ENCODE data around the gene TIMM50. TPM values are rescaled to one million over a fixed set of nuclear protein-coding genes. Genes with fewer than 3 reads are reported as not detected.

TIMM50 gene
- polyA plus RNA-seq, 1 donor from 2014 or later = 66.2 TPM

DNA sequence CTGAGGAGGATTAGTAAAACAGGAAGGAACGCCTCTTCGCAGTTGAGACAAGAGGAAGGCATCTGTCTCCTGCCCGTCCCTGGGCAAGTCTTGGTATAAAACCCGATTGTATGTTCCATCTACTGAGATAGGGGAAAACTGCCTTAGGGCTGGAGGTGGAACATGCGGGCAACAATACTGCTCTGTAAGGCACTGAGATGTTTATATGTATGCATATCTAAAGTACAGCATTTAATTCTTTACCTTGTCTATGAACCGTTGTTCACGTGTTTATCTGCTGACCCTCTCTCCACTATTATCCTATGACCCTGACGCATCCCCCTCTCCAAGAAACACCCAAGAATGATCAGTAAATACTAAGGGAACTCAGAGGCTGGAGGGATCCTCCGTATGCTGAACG lies 722 bp upstream of the TIMM50 start:
- Histone ChIP-seq H2AFZ (ENCODE audit: low read depth, low read length) (peak overlapping the region; percentile 67), H3K79me2 (replicated peaks; ENCODE audit: insufficient read depth, low read length) (peaks cover 14% of the 10 kb centered on the region), H3K27ac (ENCODE audit: low read length) (peak overlapping the region; percentile 63), H3K9ac (ENCODE audit: low read length) (peak overlapping the region; percentile 87), H3K36me3 (ENCODE audit: insufficient read depth, low read length) (peaks cover 7% of the 10 kb centered on the region), H3K9me3 (ENCODE audit: low read length) (no peaks in the 10 kb centered on the region), H3K4me3 (ENCODE audit: low read length) (peak overlapping the region; percentile 89), H3K4me2 (ENCODE audit: low read length) (peak overlapping the region; percentile 81), H3F3A (ENCODE audit: insufficient read depth, low read length, poor library complexity, severe bottlenecking) (no peaks in the 10 kb centered on the region), H3K27me3 (ENCODE audit: insufficient read depth, low read depth, low read length) (no peaks in the 10 kb centered on the region), H4K20me1 (ENCODE audit: insufficient read depth) (no peaks in the 10 kb centered on the region), H3K9me2 (ENCODE audit: insufficient read depth, low read length) (no peaks in the 10 kb centered on the region)
- no peak for TF ChIP-seq RAD21 (conservative IDR thresholded peaks at IDR 0.05)
- no peak for TF ChIP-seq EZH2 (IDR thresholded peaks at IDR 0.05; ENCODE audit: borderline replicate concordance, insufficient read depth, low read length, poor library complexity, severe bottlenecking)
- no peak for TF ChIP-seq MXI1 (conservative IDR thresholded peaks at IDR 0.05; ENCODE audit: poor library complexity, severe bottlenecking)
- TF ChIP-seq TAF1 (IDR thresholded peaks at IDR 0.05; ENCODE audit: low read depth) = no peak
- no peak for TF ChIP-seq SMC3 (conservative IDR thresholded peaks at IDR 0.05; ENCODE audit: poor library complexity)
- no peak for TF ChIP-seq POLR2AphosphoS5 (IDR thresholded peaks at IDR 0.05)
- TF ChIP-seq, protein P1, sequence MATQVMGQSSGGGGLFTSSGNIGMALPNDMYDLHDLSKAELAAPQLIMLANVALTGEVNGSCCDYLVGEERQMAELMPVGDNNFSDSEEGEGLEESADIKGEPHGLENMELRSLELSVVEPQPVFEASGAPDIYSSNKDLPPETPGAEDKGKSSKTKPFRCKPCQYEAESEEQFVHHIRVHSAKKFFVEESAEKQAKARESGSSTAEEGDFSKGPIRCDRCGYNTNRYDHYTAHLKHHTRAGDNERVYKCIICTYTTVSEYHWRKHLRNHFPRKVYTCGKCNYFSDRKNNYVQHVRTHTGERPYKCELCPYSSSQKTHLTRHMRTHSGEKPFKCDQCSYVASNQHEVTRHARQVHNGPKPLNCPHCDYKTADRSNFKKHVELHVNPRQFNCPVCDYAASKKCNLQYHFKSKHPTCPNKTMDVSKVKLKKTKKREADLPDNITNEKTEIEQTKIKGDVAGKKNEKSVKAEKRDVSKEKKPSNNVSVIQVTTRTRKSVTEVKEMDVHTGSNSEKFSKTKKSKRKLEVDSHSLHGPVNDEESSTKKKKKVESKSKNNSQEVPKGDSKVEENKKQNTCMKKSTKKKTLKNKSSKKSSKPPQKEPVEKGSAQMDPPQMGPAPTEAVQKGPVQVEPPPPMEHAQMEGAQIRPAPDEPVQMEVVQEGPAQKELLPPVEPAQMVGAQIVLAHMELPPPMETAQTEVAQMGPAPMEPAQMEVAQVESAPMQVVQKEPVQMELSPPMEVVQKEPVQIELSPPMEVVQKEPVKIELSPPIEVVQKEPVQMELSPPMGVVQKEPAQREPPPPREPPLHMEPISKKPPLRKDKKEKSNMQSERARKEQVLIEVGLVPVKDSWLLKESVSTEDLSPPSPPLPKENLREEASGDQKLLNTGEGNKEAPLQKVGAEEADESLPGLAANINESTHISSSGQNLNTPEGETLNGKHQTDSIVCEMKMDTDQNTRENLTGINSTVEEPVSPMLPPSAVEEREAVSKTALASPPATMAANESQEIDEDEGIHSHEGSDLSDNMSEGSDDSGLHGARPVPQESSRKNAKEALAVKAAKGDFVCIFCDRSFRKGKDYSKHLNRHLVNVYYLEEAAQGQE (IDR thresholded peaks at IDR 0.05; ENCODE audit: borderline replicate concordance) = no peak
- no peak for TF ChIP-seq EP300 (conservative IDR thresholded peaks at IDR 0.05; ENCODE audit: poor library complexity, severe bottlenecking)
- TF ChIP-seq, protein P2, sequence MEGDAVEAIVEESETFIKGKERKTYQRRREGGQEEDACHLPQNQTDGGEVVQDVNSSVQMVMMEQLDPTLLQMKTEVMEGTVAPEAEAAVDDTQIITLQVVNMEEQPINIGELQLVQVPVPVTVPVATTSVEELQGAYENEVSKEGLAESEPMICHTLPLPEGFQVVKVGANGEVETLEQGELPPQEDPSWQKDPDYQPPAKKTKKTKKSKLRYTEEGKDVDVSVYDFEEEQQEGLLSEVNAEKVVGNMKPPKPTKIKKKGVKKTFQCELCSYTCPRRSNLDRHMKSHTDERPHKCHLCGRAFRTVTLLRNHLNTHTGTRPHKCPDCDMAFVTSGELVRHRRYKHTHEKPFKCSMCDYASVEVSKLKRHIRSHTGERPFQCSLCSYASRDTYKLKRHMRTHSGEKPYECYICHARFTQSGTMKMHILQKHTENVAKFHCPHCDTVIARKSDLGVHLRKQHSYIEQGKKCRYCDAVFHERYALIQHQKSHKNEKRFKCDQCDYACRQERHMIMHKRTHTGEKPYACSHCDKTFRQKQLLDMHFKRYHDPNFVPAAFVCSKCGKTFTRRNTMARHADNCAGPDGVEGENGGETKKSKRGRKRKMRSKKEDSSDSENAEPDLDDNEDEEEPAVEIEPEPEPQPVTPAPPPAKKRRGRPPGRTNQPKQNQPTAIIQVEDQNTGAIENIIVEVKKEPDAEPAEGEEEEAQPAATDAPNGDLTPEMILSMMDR (IDR thresholded peaks at IDR 0.05; ENCODE audit: poor library complexity, severe bottlenecking) = no peak

DNA sequence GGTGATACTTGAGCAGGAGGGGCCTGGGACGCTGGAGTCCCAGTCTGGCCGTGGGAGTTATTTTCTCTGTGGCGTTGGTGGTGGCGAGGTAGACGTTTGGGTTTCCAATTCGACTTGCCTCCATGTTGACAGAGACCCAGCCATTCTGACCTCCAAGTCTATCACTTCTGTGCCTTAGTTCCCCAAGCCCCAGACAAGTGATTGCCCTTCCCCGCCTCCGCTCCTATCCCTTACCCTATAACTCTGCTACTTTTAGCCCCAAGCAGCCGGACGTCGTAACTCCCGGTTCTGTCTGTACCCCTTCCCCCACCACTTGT lies 549 bp downstream of the TIMM50 start:
- Histone ChIP-seq H3K27me3 (ENCODE audit: insufficient read depth, low read depth, low read length) (no peaks in the 10 kb centered on the region), H2AFZ (ENCODE audit: low read depth, low read length) (peak overlapping the region; percentile 77)

More for the DNA sequence above, 549 bp downstream of the TIMM50 start:
- TF ChIP-seq, protein P2 (IDR thresholded peaks at IDR 0.05; ENCODE audit: poor library complexity, severe bottlenecking) = no peak
- TF ChIP-seq SMC3 (conservative IDR thresholded peaks at IDR 0.05; ENCODE audit: poor library complexity) = no peak
- TF ChIP-seq, protein P1 (IDR thresholded peaks at IDR 0.05; ENCODE audit: borderline replicate concordance) = no peak
- no peak for TF ChIP-seq EZH2 (IDR thresholded peaks at IDR 0.05; ENCODE audit: borderline replicate concordance, insufficient read depth, low read length, poor library complexity, severe bottlenecking)
- TF ChIP-seq EP300 (conservative IDR thresholded peaks at IDR 0.05; ENCODE audit: poor library complexity, severe bottlenecking) = no peak
- TF ChIP-seq MXI1 (conservative IDR thresholded peaks at IDR 0.05; ENCODE audit: poor library complexity, severe bottlenecking) = no peak
- no peak for TF ChIP-seq POLR2AphosphoS5 (IDR thresholded peaks at IDR 0.05)
- no peak for TF ChIP-seq RAD21 (conservative IDR thresholded peaks at IDR 0.05)
- TF ChIP-seq TAF1 (IDR thresholded peaks at IDR 0.05; ENCODE audit: low read depth) = no peak
- no peaks in the 10 kb centered on the region for H3F3A ChIP-seq (ENCODE audit: insufficient read depth, low read length, poor library complexity, severe bottlenecking)
- H3K79me2 ChIP-seq (replicated peaks; ENCODE audit: insufficient read depth, low read length) = peaks cover 14% of the 10 kb centered on the region
- H3K36me3 ChIP-seq (ENCODE audit: insufficient read depth, low read length) = peaks cover 1% of the 10 kb centered on the region
- H3K9me2 ChIP-seq (ENCODE audit: insufficient read depth, low read length) = no peaks in the 10 kb centered on the region
- no peaks in the 10 kb centered on the region for H4K20me1 ChIP-seq (ENCODE audit: insufficient read depth)
- H3K9me3 ChIP-seq (ENCODE audit: low read length) = no peaks in the 10 kb centered on the region
- peak overlapping the region; percentile 87 for H3K9ac ChIP-seq (ENCODE audit: low read length)
- peak overlapping the region; percentile 89 for H3K4me3 ChIP-seq (ENCODE audit: low read length)
- H3K27ac ChIP-seq (ENCODE audit: low read length) = peak overlapping the region; percentile 62
- peak overlapping the region; percentile 60 for H3K4me2 ChIP-seq (ENCODE audit: low read length)

Data from neural cell (in vitro differentiated cells).